Type B pancreatic cell (in vitro differentiated cells): ENCODE results near the gene PIGN. TPM values are rescaled to one million over a fixed set of nuclear protein-coding genes. Genes with fewer than 3 reads are reported as not detected.

Experiments used
- DNase-seq: peaks from one replicate; pipeline ENCODE4 v3.0.0; 2021; ENCODE audit warnings: mixed read lengths; ENCODE audit not compliant: unreplicated experiment; ENCODE audit errors: extremely low spot score
- H3K27ac Mint-ChIP-seq: 2 replicates; pipeline ENCODE4 v1.8.0; 2021; ENCODE audit warnings: mild to moderate bottlenecking, mixed read lengths
- H3K27me3 Mint-ChIP-seq: 2 replicates; pipeline ENCODE4 v1.8.0; 2021; ENCODE audit warnings: mixed read lengths
- H3K36me3 Mint-ChIP-seq: 2 replicates; pipeline ENCODE4 v1.8.0; 2021; ENCODE audit warnings: mixed read lengths
- H3K4me1 Mint-ChIP-seq: one replicate; pipeline ENCODE4 v1.8.0; 2021; ENCODE audit warnings: mixed read lengths; ENCODE audit not compliant: unreplicated experiment
- H3K4me3 Mint-ChIP-seq: 2 replicates; pipeline ENCODE4 v1.8.0; 2021; ENCODE audit warnings: mild to moderate bottlenecking, mixed read lengths
- H3K9me3 Mint-ChIP-seq: 2 replicates; pipeline ENCODE4 v1.8.0; 2021; ENCODE audit warnings: mixed read lengths
- CTCF ChIP-seq: fragments of 200-600 bp; sonication (generic); conservative IDR thresholded peaks from 2 replicates; pipeline ENCODE4 v1.5.0; 2021; ENCODE audit warnings: antibody characterized with exemption, mild to moderate bottlenecking
- total RNA-seq: library from RNA; stranded (reverse); gene quantifications from 2 replicates; pipeline ENCODE4 v1.2.1, GENCODE V29; 2021; ENCODE audit warnings: low replicate concordance

The PIGN gene
- total RNA-seq, 1 donor from 2014 or later, result 33.8 TPM

GRCh38 chr18:62109676-62110075 lies 77.2 kb downstream of the PIGN start:
- H3K27ac Mint-ChIP-seq, result no peak overlapping the region
- H3K4me3 Mint-ChIP-seq, result no peak overlapping the region
- H3K27me3 Mint-ChIP-seq, result no peaks in the 10 kb centered on the region
- no peaks in the 10 kb centered on the region for H3K4me1 Mint-ChIP-seq
- H3K9me3 Mint-ChIP-seq, result no peaks in the 10 kb centered on the region
- TF ChIP-seq CTCF, result no peak
- H3K36me3 Mint-ChIP-seq, result no peaks in the 10 kb centered on the region
- no peak for DNase-seq

- Mint-ChIP-seq H3K27me3 (no peaks in the 10 kb centered on the region), H3K36me3 (no peaks in the 10 kb centered on the region), H3K27ac (no peak overlapping the region), H3K4me3 (no peak overlapping the region), H3K9me3 (no peaks in the 10 kb centered on the region), H3K4me1 (no peaks in the 10 kb centered on the region)
- TF ChIP-seq CTCF, result no peak
- no peak for DNase-seq
Observed at GRCh38 chr18:62107881-62108280, 79.0 kb downstream of the PIGN start.

GRCh38 chr18:62106271-62106670 lies 80.6 kb downstream of the PIGN start:
- Mint-ChIP-seq H3K4me3 (no peak overlapping the region), H3K9me3 (no peaks in the 10 kb centered on the region), H3K4me1 (no peaks in the 10 kb centered on the region), H3K36me3 (peaks cover 4% of the 10 kb centered on the region), H3K27ac (no peak overlapping the region), H3K27me3 (no peaks in the 10 kb centered on the region)
- TF ChIP-seq CTCF, result no peak
- no peak for DNase-seq

GRCh38 chr18:62105376-62105775 lies 81.5 kb downstream of the PIGN start:
- H3K27me3 Mint-ChIP-seq, result no peaks in the 10 kb centered on the region

GRCh38 chr18:62102221-62102620 lies 84.6 kb downstream of the PIGN start:
- H3K36me3 Mint-ChIP-seq, result peaks cover 35% of the 10 kb centered on the region
- no peak for DNase-seq
- H3K27me3 Mint-ChIP-seq, result no peaks in the 10 kb centered on the region
- TF ChIP-seq CTCF, result no peak
- no peak overlapping the region for H3K4me3 Mint-ChIP-seq
- peaks cover 5% of the 10 kb centered on the region for H3K9me3 Mint-ChIP-seq
- H3K27ac Mint-ChIP-seq, result no peak overlapping the region
- H3K4me1 Mint-ChIP-seq, result no peaks in the 10 kb centered on the region

More at GRCh38 chr18:62105376-62105775, 81.5 kb downstream of the PIGN start:
- no peak overlapping the region for H3K4me3 Mint-ChIP-seq
- no peaks in the 10 kb centered on the region for H3K9me3 Mint-ChIP-seq
- H3K36me3 Mint-ChIP-seq, result peaks cover 9% of the 10 kb centered on the region
- no peaks in the 10 kb centered on the region for H3K4me1 Mint-ChIP-seq
- no peak overlapping the region for H3K27ac Mint-ChIP-seq
- no peak for TF ChIP-seq CTCF
- DNase-seq, result no peak

GRCh38 chr18:62101321-62101721 lies 85.5 kb downstream of the PIGN start:
- Mint-ChIP-seq H3K36me3 (peaks cover 35% of the 10 kb centered on the region), H3K27me3 (no peaks in the 10 kb centered on the region), H3K4me1 (no peaks in the 10 kb centered on the region), H3K9me3 (peaks cover 5% of the 10 kb centered on the region), H3K4me3 (no peak overlapping the region), H3K27ac (no peak overlapping the region)
- DNase-seq, result no peak
- no peak for TF ChIP-seq CTCF
